Memory B cell (primary cell): ENCODE data around the gene RNF113B.

Source experiments
- ATAC-seq: fragments of 150-1000 bp; cut with Tn5 transposase; 2 replicates; pipeline ENCODE4 v1.10.0; 2021; ENCODE audit warnings: low read depth, mild to moderate bottlenecking, moderate library complexity
- DNase-seq, 2 donors: peaks; one replicate each; pipeline ENCODE4 v3.0.0; 2022; ENCODE audit warnings: low spot score in 2 of 2
- H3K27ac Mint-ChIP-seq: one replicate; pipeline ENCODE4 v1.8.0; 2022; ENCODE audit warnings: mild to moderate bottlenecking, moderate library complexity, mixed read lengths
- H3K27me3 Mint-ChIP-seq: one replicate; pipeline ENCODE4 v1.8.0; 2022; ENCODE audit warnings: mixed read lengths
- H3K36me3 Mint-ChIP-seq: one replicate; pipeline ENCODE4 v1.8.0; 2022; ENCODE audit warnings: mild to moderate bottlenecking, mixed read lengths
- H3K4me1 Mint-ChIP-seq: one replicate; pipeline ENCODE4 v1.8.0; 2022; ENCODE audit warnings: mixed read lengths
- H3K4me3 Mint-ChIP-seq: one replicate; pipeline ENCODE4 v1.8.0; 2022; ENCODE audit warnings: mild to moderate bottlenecking, moderate library complexity, mixed read lengths
- H3K9me3 Mint-ChIP-seq: one replicate; pipeline ENCODE4 v1.8.0; 2022; ENCODE audit warnings: mixed read lengths

Gene RNF113B

GRCh38 chr13:98214707-98215106, 37.6 kb upstream of the RNF113B start:
- Mint-ChIP-seq H3K4me1 (no peaks in the 10 kb centered on the region), H3K27me3 (peaks cover 9% of the 10 kb centered on the region), H3K9me3 (peaks cover 2% of the 10 kb centered on the region), H3K4me3 (no peak overlapping the region), H3K36me3 (no peaks in the 10 kb centered on the region), H3K27ac (no peak overlapping the region)
- ATAC-seq (no peak), DNase-seq (no peak)

GRCh38 chr13:98214008-98214643, 37.1 kb upstream of the RNF113B start:
- H3K4me3 Mint-ChIP-seq, result no peak overlapping the region
- H3K27ac Mint-ChIP-seq, result no peak overlapping the region
- H3K4me1 Mint-ChIP-seq, result no peaks in the 10 kb centered on the region
- DNase-seq (no peak), ATAC-seq (no peak)
- peaks cover 9% of the 10 kb centered on the region for H3K27me3 Mint-ChIP-seq
- H3K9me3 Mint-ChIP-seq, result peaks cover 2% of the 10 kb centered on the region
- no peaks in the 10 kb centered on the region for H3K36me3 Mint-ChIP-seq

- Mint-ChIP-seq H3K9me3 (peaks cover 2% of the 10 kb centered on the region), H3K4me1 (no peaks in the 10 kb centered on the region), H3K27ac (no peak overlapping the region), H3K4me3 (no peak overlapping the region), H3K27me3 (peaks cover 10% of the 10 kb centered on the region), H3K36me3 (no peaks in the 10 kb centered on the region)
- no peak for DNase-seq
- no peak for ATAC-seq
Observed at GRCh38 chr13:98213354-98213753, 36.3 kb upstream of the RNF113B start.

GRCh38 chr13:98212763-98213162, 35.7 kb upstream of the RNF113B start:
- no peak for DNase-seq
- no peak for ATAC-seq
- no peak overlapping the region for H3K27ac Mint-ChIP-seq
- peaks cover 2% of the 10 kb centered on the region for H3K9me3 Mint-ChIP-seq
- no peaks in the 10 kb centered on the region for H3K4me1 Mint-ChIP-seq
- H3K36me3 Mint-ChIP-seq, result no peaks in the 10 kb centered on the region
- peaks cover 8% of the 10 kb centered on the region for H3K27me3 Mint-ChIP-seq
- H3K4me3 Mint-ChIP-seq, result no peak overlapping the region

GRCh38 chr13:98208606-98209005, 31.5 kb upstream of the RNF113B start:
- H3K4me1 Mint-ChIP-seq, result no peaks in the 10 kb centered on the region
- peaks cover 8% of the 10 kb centered on the region for H3K9me3 Mint-ChIP-seq
- no peak overlapping the region for H3K27ac Mint-ChIP-seq
- peaks cover 9% of the 10 kb centered on the region for H3K27me3 Mint-ChIP-seq
- H3K4me3 Mint-ChIP-seq, result no peak overlapping the region
- peaks cover 5% of the 10 kb centered on the region for H3K36me3 Mint-ChIP-seq
- DNase-seq (no peak), ATAC-seq (no peak)

- Mint-ChIP-seq H3K9me3 (peaks cover 8% of the 10 kb centered on the region), H3K4me1 (no peaks in the 10 kb centered on the region), H3K4me3 (no peak overlapping the region), H3K27me3 (peaks cover 8% of the 10 kb centered on the region), H3K27ac (no peak overlapping the region), H3K36me3 (peaks cover 5% of the 10 kb centered on the region)
- no peak for ATAC-seq
- no peak for DNase-seq
Observed at GRCh38 chr13:98207416-98207815, 30.3 kb upstream of the RNF113B start.

GRCh38 chr13:98206946-98207345, 29.9 kb upstream of the RNF113B start:
- no peak for DNase-seq
- Mint-ChIP-seq H3K9me3 (peaks cover 8% of the 10 kb centered on the region), H3K4me1 (no peaks in the 10 kb centered on the region), H3K4me3 (no peak overlapping the region), H3K27ac (no peak overlapping the region), H3K27me3 (peaks cover 8% of the 10 kb centered on the region), H3K36me3 (peaks cover 5% of the 10 kb centered on the region)
- no peak for ATAC-seq

- DNase-seq (no peak), ATAC-seq (no peak)
- no peak overlapping the region for H3K27ac Mint-ChIP-seq
- peaks cover 7% of the 10 kb centered on the region for H3K9me3 Mint-ChIP-seq
- H3K4me3 Mint-ChIP-seq, result no peak overlapping the region
- H3K27me3 Mint-ChIP-seq, result peaks cover 12% of the 10 kb centered on the region
- peaks cover 5% of the 10 kb centered on the region for H3K36me3 Mint-ChIP-seq
- no peaks in the 10 kb centered on the region for H3K4me1 Mint-ChIP-seq
Observed at GRCh38 chr13:98204546-98204945, 27.5 kb upstream of the RNF113B start.

GRCh38 chr13:98203646-98204326, 26.7 kb upstream of the RNF113B start:
- no peak for ATAC-seq
- Mint-ChIP-seq H3K27ac (no peak overlapping the region), H3K4me1 (no peaks in the 10 kb centered on the region), H3K36me3 (peaks cover 5% of the 10 kb centered on the region), H3K4me3 (no peak overlapping the region), H3K27me3 (peaks cover 17% of the 10 kb centered on the region), H3K9me3 (peaks cover 7% of the 10 kb centered on the region)
- no peak for DNase-seq

- peaks cover 5% of the 10 kb centered on the region for H3K36me3 Mint-ChIP-seq
- peaks cover 12% of the 10 kb centered on the region for H3K27me3 Mint-ChIP-seq
- H3K4me3 Mint-ChIP-seq, result no peak overlapping the region
- peaks cover 7% of the 10 kb centered on the region for H3K9me3 Mint-ChIP-seq
- DNase-seq (no peak), ATAC-seq (no peak)
- no peak overlapping the region for H3K27ac Mint-ChIP-seq
- H3K4me1 Mint-ChIP-seq, result no peaks in the 10 kb centered on the region
Observed at GRCh38 chr13:98201984-98202383, 24.9 kb upstream of the RNF113B start.

- ATAC-seq, result no peak
- H3K4me3 Mint-ChIP-seq, result no peak overlapping the region
- peaks cover 11% of the 10 kb centered on the region for H3K27me3 Mint-ChIP-seq
- H3K27ac Mint-ChIP-seq, result no peak overlapping the region
- peaks cover 3% of the 10 kb centered on the region for H3K36me3 Mint-ChIP-seq
- no peak for DNase-seq
- H3K9me3 Mint-ChIP-seq, result peaks cover 7% of the 10 kb centered on the region
- H3K4me1 Mint-ChIP-seq, result no peaks in the 10 kb centered on the region
Observed at GRCh38 chr13:98201189-98201588, 24.1 kb upstream of the RNF113B start.

GRCh38 chr13:98200211-98200878, 23.3 kb upstream of the RNF113B start:
- Mint-ChIP-seq H3K27me3 (peaks cover 8% of the 10 kb centered on the region), H3K27ac (no peak overlapping the region), H3K36me3 (no peaks in the 10 kb centered on the region), H3K4me3 (no peak overlapping the region), H3K9me3 (peaks cover 2% of the 10 kb centered on the region), H3K4me1 (no peaks in the 10 kb centered on the region)
- ATAC-seq (no peak), DNase-seq (no peak)

- Mint-ChIP-seq H3K4me1 (no peaks in the 10 kb centered on the region), H3K27ac (no peak overlapping the region), H3K36me3 (no peaks in the 10 kb centered on the region), H3K4me3 (no peak overlapping the region), H3K27me3 (peaks cover 8% of the 10 kb centered on the region), H3K9me3 (no peaks in the 10 kb centered on the region)
- DNase-seq, result no peak
- ATAC-seq, result no peak
Observed at GRCh38 chr13:98199480-98199879, 22.4 kb upstream of the RNF113B start.

- Mint-ChIP-seq H3K4me1 (no peaks in the 10 kb centered on the region), H3K27ac (no peak overlapping the region), H3K9me3 (no peaks in the 10 kb centered on the region), H3K4me3 (no peak overlapping the region), H3K27me3 (peaks cover 8% of the 10 kb centered on the region), H3K36me3 (no peaks in the 10 kb centered on the region)
- ATAC-seq (no peak), DNase-seq (no peak)
Observed at GRCh38 chr13:98198683-98199082, 21.6 kb upstream of the RNF113B start.
